GM12878 (cell line): ENCODE results near the gene TEDC1. TPM values are rescaled to one million over a fixed set of nuclear protein-coding genes. Genes with fewer than 3 reads are reported as not detected.

ENCODE experiments used
- ATAC-seq: fragments of 200-7000 bp; cut with Tn5 transposase; 3 replicates; pipeline ENCODE4 v1.9.1; 2020; ENCODE audit warnings: mild to moderate bottlenecking, moderate library complexity
- BruUV-seq: library from RNA; stranded (reverse); fragments of 400-500 nt; replicated peaks from 2 replicates; lab custom pipeline; 2021; lab: Mats Ljungman, UMichigan
- CTCF ChIA-PET: fragments of 300-600 bp; sonication (Branson Sonifier 250); formaldehyde crosslinking; extraction: SDS; loops from one replicate; lab custom pipeline; 2021; ENCODE audit warnings: inconsistent platforms; lab: Yijun Ruan, JAX
- POLR2A ChIA-PET: fragments of 350-600 bp; formaldehyde crosslinking; extraction: SDS; loops from one replicate; lab custom pipeline; 2021; ENCODE audit warnings: inconsistent platforms; lab: Charles Lee
- RAD21 ChIA-PET: fragments of 300-600 bp; sonication (Branson Sonifier 250); formaldehyde crosslinking; loops from one replicate; lab custom pipeline; 2023; ENCODE audit warnings: antibody characterized with exemption; ENCODE audit not compliant: unreplicated experiment; lab: Charles Lee
- SMC1A ChIA-PET: fragments of 300-600 bp; sonication (Branson Sonifier 250); formaldehyde crosslinking; loops from one replicate; lab custom pipeline; 2023; ENCODE audit not compliant: unreplicated experiment, uncharacterized antibody; lab: Charles Lee
- DNase-seq: peaks from one replicate; pipeline ENCODE4 v3.0.0-alpha.2; 2011; ENCODE audit warnings: low read depth, low spot score
- FAIRE-seq: peaks from 3 replicates; lab custom pipeline; 2011; peaks lifted over from hg19 to GRCh38; lab: Jason Lieb, UNC
- H2AFZ ChIP-seq: 2 replicates; pipeline ENCODE4 v1.6.0; 2011; ENCODE audit warnings: low read depth, low read length, control low read depth; ENCODE audit not compliant: control insufficient read depth
- H3K27ac ChIP-seq: 2 replicates; pipeline ENCODE4 v1.5.1; 2011; ENCODE audit warnings: control low read depth; ENCODE audit not compliant: control insufficient read depth, insufficient read depth
- H3K27me3 ChIP-seq, 2 experiments: replicated peaks in 1 of 2; 2 replicates each; pipeline versions ENCODE4 v1.6.0 to v1.6.1; 2011; ENCODE audit warnings: low read length in 1 of 2; ENCODE audit not compliant: control insufficient read depth in 2 of 2, insufficient read depth in 2 of 2
- H3K36me3 ChIP-seq, 2 experiments: 2 replicates each; pipeline ENCODE4 v1.5.1; 2011; ENCODE audit warnings: low read length in 1 of 2; ENCODE audit not compliant: control insufficient read depth in 2 of 2, insufficient read depth in 2 of 2
- H3K4me1 ChIP-seq: 2 replicates; pipeline ENCODE4 v1.6.1; 2011; ENCODE audit warnings: mild to moderate bottlenecking, low read length, moderate library complexity, mixed read lengths; ENCODE audit not compliant: control insufficient read depth, insufficient read depth
- H3K4me2 ChIP-seq: 2 replicates; pipeline ENCODE4 v1.6.0; 2011; ENCODE audit warnings: control low read depth; ENCODE audit not compliant: control insufficient read depth, insufficient read depth
- H3K4me3 ChIP-seq: fragments of 200-600 bp; sonication (generic); 2 replicates; pipeline ENCODE4 v1.5.1; 2016
- H3K79me2 ChIP-seq: 2 replicates; pipeline ENCODE4 v1.6.0; 2011; ENCODE audit warnings: low read length; ENCODE audit not compliant: control insufficient read depth, insufficient read depth
- H3K9ac ChIP-seq: 2 replicates; pipeline ENCODE4 v1.8.0; 2011; ENCODE audit warnings: low read length, control low read depth, mixed read lengths; ENCODE audit not compliant: control insufficient read depth, insufficient read depth
- H3K9me3 ChIP-seq: replicated peaks from 3 replicates; pipeline ENCODE4 v1.5.1; 2011; ENCODE audit warnings: mild to moderate bottlenecking, low read length; ENCODE audit not compliant: control insufficient read depth, insufficient read depth
- H4K20me1 ChIP-seq: 2 replicates; pipeline ENCODE4 v1.6.0; 2011; ENCODE audit not compliant: control insufficient read depth, insufficient read depth
- BCL3 ChIP-seq: IDR thresholded peaks from 2 replicates; pipeline ENCODE4 v1.6.1; 2011; ENCODE audit warnings: borderline replicate concordance, low read depth, mild to moderate bottlenecking, moderate library complexity, low read length; ENCODE audit not compliant: insufficient read depth, poor library complexity, severe bottlenecking
- JUND ChIP-seq: IDR thresholded peaks from 2 replicates; pipeline ENCODE4 v1.6.1; 2012; ENCODE audit warnings: low read depth, mild to moderate bottlenecking, low read length, improper control_type of control experiment, moderate library complexity
- KDM1A ChIP-seq: fragments of 200-600 bp; sonication (generic); IDR thresholded peaks from 2 replicates; pipeline ENCODE4 v1.6.1; 2016; ENCODE audit warnings: borderline replicate concordance
- KLF5 ChIP-seq: fragments of 450-650 bp; IDR thresholded peaks from 2 replicates; pipeline ENCODE4 v1.6.1; 2014; ENCODE audit warnings: mild to moderate bottlenecking; ENCODE audit not compliant: partially characterized antibody
- NR2F1 ChIP-seq: fragments of 450-650 bp; conservative IDR thresholded peaks from 2 replicates; pipeline ENCODE4 v1.6.1; 2017; ENCODE audit warnings: mild to moderate bottlenecking
- NRF1 ChIP-seq: conservative IDR thresholded peaks from 2 replicates; pipeline ENCODE4 v1.6.1; 2011; ENCODE audit warnings: mild to moderate bottlenecking, low read depth, low read length, improper control_type of control experiment
- POLR2A ChIP-seq: IDR thresholded peaks from 2 replicates; pipeline ENCODE4 v1.6.1; 2011; ENCODE audit warnings: low read depth, mild to moderate bottlenecking, low read length
- POLR2AphosphoS2 ChIP-seq: IDR thresholded peaks from 2 replicates; pipeline ENCODE4 v1.6.1; 2011; ENCODE audit warnings: low read depth, mild to moderate bottlenecking, low read length, improper control_type of control experiment, moderate library complexity
- RAD51 ChIP-seq: fragments of 450-650 bp; IDR thresholded peaks from 2 replicates; pipeline ENCODE4 v1.6.1; 2016; ENCODE audit warnings: moderate library complexity, mild to moderate bottlenecking, inconsistent platforms
- RB1 ChIP-seq: fragments of 450-650 bp; formaldehyde crosslinking; IDR thresholded peaks from 2 replicates; pipeline ENCODE4 v1.6.1; 2017; ENCODE audit warnings: mild to moderate bottlenecking, borderline replicate concordance
- SMAD5 ChIP-seq: IDR thresholded peaks from 2 replicates; pipeline ENCODE4 v1.6.1; 2016; ENCODE audit warnings: antibody characterized with exemption, low read depth
- TAF1 ChIP-seq: IDR thresholded peaks from 2 replicates; pipeline ENCODE4 v1.6.1; 2011; ENCODE audit warnings: mild to moderate bottlenecking, low read depth, low read length, borderline replicate concordance
- TARDBP ChIP-seq: IDR thresholded peaks from 2 replicates; pipeline ENCODE4 v1.6.1; 2016; ENCODE audit warnings: borderline replicate concordance
- ZBED1 ChIP-seq: IDR thresholded peaks from 2 replicates; pipeline ENCODE4 v1.6.1; 2016; ENCODE audit warnings: borderline replicate concordance
- ZNF687 ChIP-seq: fragments of 450-650 bp; IDR thresholded peaks from 2 replicates; pipeline ENCODE4 v1.6.1; 2017; ENCODE audit warnings: mild to moderate bottlenecking, moderate library complexity
- WGBS: methylation state at CpG from one replicate; pipeline ENCODE4 v1.1.6; 2016; ENCODE audit warnings: low lambda C conversion rate; ENCODE audit not compliant: insufficient replicate concordance, insufficient coverage; ENCODE audit errors: missing lambda C conversion rate; 5-methylcytosine and 5-hydroxymethylcytosine counted together
- in situ Hi-C: fragments of 300-500 bp; cut with MboI; formaldehyde crosslinking; loops from 9 replicates; pipeline ENCODE4 v1.14.3; 2018; ENCODE audit warnings: mixed read lengths
- intact Hi-C: fragments of 100-400 bp; cut with micrococcal nuclease; formaldehyde crosslinking; loops from one replicate; pipeline ENCODE4 v1.14.2; 2022; ENCODE audit not compliant: unreplicated experiment
- polyA plus RNA-seq, 11 experiments: library from polyadenylated mRNA; depleted of rRNA in 4 of 11; unstranded in 6 of 11; stranded (reverse) in 5 of 11; fragments of >200 nt; fragmentation: Nextera tagmentation in 4 of 11; fragmentation: Illumina TruSeq in 1 of 11; extraction: Ambion mirVana in 4 of 11; extraction: Trizol in 1 of 11; gene quantifications; 1 replicate in 1 of 11; 2 replicates in 10 of 11; pipeline versions ENCODE4 v1.2.1 to v1.2.3, GENCODE V29; 2011 to 2016; ENCODE audit warnings: inconsistent platforms in 2 of 11, missing spikeins in 2 of 11, low read depth in 1 of 11
- total RNA-seq, 4 experiments: library from RNA; depleted of rRNA in 3 of 4; stranded (reverse); fragments of >200 nt in 3 of 4; fragmentation: Illumina TruSeq in 1 of 4; extraction: Trizol in 1 of 4; gene quantifications; 2 replicates each; pipeline versions ENCODE4 v1.2.1 to v1.2.3, GENCODE V29; 2013 to 2021
- TF ChIP-seq, protein P1 (sequence below), 3 experiments: IDR thresholded peaks in 2 of 3; conservative IDR thresholded peaks in 1 of 3; 2 replicates each; pipeline ENCODE4 v1.5.1; 2011; ENCODE audit warnings: low read depth in 3 of 3, low read length in 3 of 3, mild to moderate bottlenecking in 3 of 3, control low read depth in 2 of 3, moderate library complexity in 2 of 3, inconsistent platforms in 1 of 3, mixed read lengths in 1 of 3; ENCODE audit not compliant: control insufficient read depth in 2 of 3, insufficient read depth in 1 of 3; ENCODE audit errors: extremely low read depth in 1 of 3

TEDC1 gene
- total and polyA plus RNA-seq, 10 of the 15 experiments (the other 5 are each of a cell fraction or from before 2014, with no cell fraction given), result 0.19 to 34.2 (median 14.5) TPM

DNA sequence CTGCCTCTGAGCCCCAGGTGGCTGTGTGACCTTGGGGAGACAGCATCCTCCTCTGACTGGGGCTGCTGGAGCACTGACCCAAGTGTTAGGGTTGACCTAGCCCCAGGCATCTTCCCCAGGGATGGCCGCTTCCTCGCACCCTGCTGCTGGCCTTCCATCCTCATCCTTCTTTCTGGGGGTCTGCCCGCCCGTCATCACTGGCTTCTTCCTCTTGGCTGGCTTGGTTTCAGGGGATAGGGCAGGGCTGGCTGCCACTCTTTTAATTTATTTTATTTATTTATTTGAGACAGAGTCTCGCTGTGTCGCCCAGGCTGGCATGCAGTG is 3.5 kb downstream of the TEDC1 start (continued):
- TF ChIP-seq ZNF687, result no peak
- no peak for TF ChIP-seq TAF1
- TF ChIP-seq, all 136 proteins: peak for 0

DNA sequence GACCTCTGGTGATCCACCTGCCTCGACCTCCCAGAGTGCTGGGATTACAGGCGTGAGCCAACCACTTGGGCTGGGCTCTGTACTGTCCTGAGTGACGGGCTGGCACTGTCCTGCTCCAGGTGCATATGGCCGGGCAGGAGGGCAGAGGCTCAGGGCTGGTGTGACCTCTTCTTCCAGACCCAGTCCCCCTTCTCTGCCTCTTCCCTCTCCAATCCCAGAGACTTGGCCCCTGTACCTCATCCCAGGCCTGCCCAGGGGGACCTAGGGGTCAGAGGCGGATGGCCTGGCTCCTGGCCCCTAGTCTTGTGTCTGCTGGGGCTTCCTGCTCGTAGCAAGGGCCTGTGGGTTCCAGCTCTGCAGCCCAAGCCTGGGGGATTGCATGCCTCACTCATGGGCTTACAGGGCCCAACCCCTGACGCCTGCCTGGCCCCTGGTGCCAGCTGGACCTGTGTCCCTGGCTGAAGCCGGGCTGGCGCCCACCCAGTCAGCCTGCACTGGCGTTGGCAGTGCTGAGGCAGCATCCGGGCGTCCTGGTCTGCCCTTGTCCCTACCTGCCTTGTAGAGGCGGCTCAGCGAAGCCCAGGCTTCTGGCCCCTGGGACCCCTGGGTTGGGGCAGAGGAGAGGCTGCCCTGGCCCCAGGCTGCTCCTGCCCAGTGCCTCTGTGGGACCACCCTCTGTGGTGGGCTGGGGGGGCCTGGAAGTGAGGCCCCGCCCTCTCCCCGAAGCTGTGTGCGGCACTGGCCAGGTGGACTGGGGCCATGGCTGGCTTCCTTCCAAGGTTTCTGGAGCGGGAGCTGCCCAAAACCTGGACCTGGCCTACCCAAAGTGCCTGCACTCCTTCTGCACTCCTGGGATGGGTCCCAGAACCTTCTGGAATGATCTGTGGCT is 4.3 kb downstream of the TEDC1 start:
- Histone ChIP-seq H3K27me3 (no peaks in the 10 kb centered on the region), H3K9ac (no peak overlapping the region), H3K79me2 (peaks cover 5% of the 10 kb centered on the region), H2AFZ (no peak overlapping the region), H3K9me3 (no peaks in the 10 kb centered on the region), H3K4me2 (no peak overlapping the region), H3K4me3 (no peak overlapping the region), H4K20me1 (no peaks in the 10 kb centered on the region), H3K27ac (no peak overlapping the region), H3K4me1 (peaks cover 7% of the 10 kb centered on the region), H3K36me3 (no peaks in the 10 kb centered on the region; a peak in 1 of 4 replicates)
- RAD21 ChIA-PET, result no interaction called here
- POLR2A ChIA-PET, result no interaction called here
- SMC1A ChIA-PET, result no interaction called here
- in situ Hi-C loops, result no loop called here
- DNase-seq (no peak), FAIRE-seq (no peak), ATAC-seq (no peak)
- CTCF ChIA-PET, result no interaction called here
- intact Hi-C loops, result no loop called here
- 92% methylated on average over 18 of the region's 18 CpGs for WGBS
- BruUV-seq, result no TSS peak
- TF ChIP-seq NR2F1, result no peak
- no peak for TF ChIP-seq POLR2AphosphoS2
- no peak for TF ChIP-seq SMAD5
- TF ChIP-seq KLF5, result no peak
- no peak for TF ChIP-seq ZBED1
- TF ChIP-seq POLR2A, result no peak
- TF ChIP-seq JUND, result no peak
- TF ChIP-seq, protein P1, sequence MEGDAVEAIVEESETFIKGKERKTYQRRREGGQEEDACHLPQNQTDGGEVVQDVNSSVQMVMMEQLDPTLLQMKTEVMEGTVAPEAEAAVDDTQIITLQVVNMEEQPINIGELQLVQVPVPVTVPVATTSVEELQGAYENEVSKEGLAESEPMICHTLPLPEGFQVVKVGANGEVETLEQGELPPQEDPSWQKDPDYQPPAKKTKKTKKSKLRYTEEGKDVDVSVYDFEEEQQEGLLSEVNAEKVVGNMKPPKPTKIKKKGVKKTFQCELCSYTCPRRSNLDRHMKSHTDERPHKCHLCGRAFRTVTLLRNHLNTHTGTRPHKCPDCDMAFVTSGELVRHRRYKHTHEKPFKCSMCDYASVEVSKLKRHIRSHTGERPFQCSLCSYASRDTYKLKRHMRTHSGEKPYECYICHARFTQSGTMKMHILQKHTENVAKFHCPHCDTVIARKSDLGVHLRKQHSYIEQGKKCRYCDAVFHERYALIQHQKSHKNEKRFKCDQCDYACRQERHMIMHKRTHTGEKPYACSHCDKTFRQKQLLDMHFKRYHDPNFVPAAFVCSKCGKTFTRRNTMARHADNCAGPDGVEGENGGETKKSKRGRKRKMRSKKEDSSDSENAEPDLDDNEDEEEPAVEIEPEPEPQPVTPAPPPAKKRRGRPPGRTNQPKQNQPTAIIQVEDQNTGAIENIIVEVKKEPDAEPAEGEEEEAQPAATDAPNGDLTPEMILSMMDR (IDR thresholded peaks at IDR 0.05 in 2 of 3, conservative IDR thresholded peaks at IDR 0.05 in 1 of 3; ENCODE audit: control insufficient read depth in 2 of 3, extremely low read depth in 1 of 3, insufficient read depth in 1 of 3, low read depth in 3 of 3, low read length in 3 of 3), result no peak
- no peak for TF ChIP-seq NRF1
- TF ChIP-seq TARDBP, result no peak
- TF ChIP-seq RB1, result no peak
- no peak for TF ChIP-seq RAD51
- TF ChIP-seq KDM1A, result no peak
- no peak for TF ChIP-seq BCL3
